Left cardiac atrium (tissue), 4 donors: ENCODE data around the gene POLA1. TPM values are rescaled to one million over a fixed set of nuclear protein-coding genes. Genes with fewer than 3 reads are reported as not detected.
A peak's percentile ranks its signal among the peaks of the same experiment; 100 is the strongest.
"Not testable (repeated sequence)": the region's sequence is repeated elsewhere in the genome, so short reads cannot be mapped to it uniquely, and the experiment has no call there.

Experiments used
- ATAC-seq, 2 donors: fragments of 200-7000 bp; cut with Tn5 transposase; one replicate each; pipeline ENCODE4 v1.9.1; 2020; ENCODE audit warnings: mild to moderate bottlenecking in 2 of 2, moderate library complexity in 2 of 2
- DNase-seq: peaks from one replicate; pipeline ENCODE4 v3.0.0-alpha.2; 2020
- intact Hi-C, 2 donors: fragments of 100-400 bp; cut with DNase I; formaldehyde crosslinking; loops; one replicate each; pipeline versions ENCODE4 v1.14.1 to v1.15.1; 2022 to 2023
- long read RNA-seq: library from polyadenylated mRNA; unstranded; transcript quantifications from one replicate; pipeline ENCODE4 v2.0.0, GENCODE V29; 2021
- total RNA-seq, 2 donors: library from RNA; stranded (reverse); fragmentation: NEBNext Ultra II Directional; extraction: Animal tissue kit (Norgen Biotek cat#: 25700); gene quantifications; one replicate each; pipeline ENCODE4 v1.2.1, GENCODE V29; 2021
- donor health status: DM: no; HTN: yes; CAD: no.
- donor health status: DM: no; HTN: yes; CAD: no; lungs with severe emphysema.
- donor health status: DM: yes; HTN: yes; CAD: no.
- donor health status: Dilated cardiomyopathy.

The POLA1 gene
- total RNA-seq = 10 to 100 TPM in 1 of 2 donors, 1 to 10 TPM in 1; 8.7 to 10.8 TPM
- long read RNA-seq, partial matches to known transcripts = 2 of 3 reads
- long read RNA-seq, other reads (novel, unspliced or antisense) = 1 of 3 reads

GRCh38 chrX:24693453-24694202, at the start of gene POLA1:
TSS of gene POLA1 (plus strand) at chrX:24693918. CDS start at chrX:24693962, 44 bp downstream.
- intact Hi-C loops = no loop called here
- DNase-seq (peak; percentile 93), ATAC-seq (peak; percentile 99 to 100)

- intact Hi-C loops = no loop called here
- ATAC-seq = no peak
These were observed 47.7 kb upstream of the POLA1 start for GRCh38 chrX:24646006-24646405.

GRCh38 chrX:24646745-24647182, 47.0 kb upstream of the POLA1 start:
- intact Hi-C loops = no loop called here
- peak; percentile 8 to 75 for ATAC-seq
- DNase-seq = no peak

More at GRCh38 chrX:24646006-24646405, 47.7 kb upstream of the POLA1 start:
- DNase-seq = no peak

GRCh38 chrX:24647257-24648058, 46.3 kb upstream of the POLA1 start, which contains the start of gene PCYT1B:
TSS of gene PCYT1B (minus strand) at chrX:24647347. CDS start at chrX:24647105, 242 bp downstream.
- ATAC-seq (peak; percentile 98 to 100), DNase-seq (peak; percentile 74)
- intact Hi-C loops = no loop called here

DNA sequence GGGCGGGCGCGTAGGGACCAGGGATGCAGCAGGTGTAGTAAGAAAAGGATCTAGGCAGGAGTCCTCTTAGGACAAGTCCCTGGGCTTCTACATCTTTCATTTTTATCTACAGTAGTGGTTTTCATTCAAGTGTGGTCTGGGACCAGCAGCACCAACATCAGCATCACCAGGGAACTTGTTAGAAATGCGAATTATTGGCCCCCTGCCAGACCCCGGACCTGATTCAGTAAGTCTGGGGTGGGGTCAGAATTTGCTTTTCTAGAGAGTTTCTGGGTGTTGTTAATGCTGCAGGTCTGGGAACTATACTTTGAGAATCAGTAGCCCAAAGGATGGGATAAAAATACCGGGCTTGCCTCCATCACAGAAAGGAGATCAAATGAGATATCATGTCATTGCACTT, 45.2 kb upstream of the POLA1 start:
- intact Hi-C loops = no loop called here
- no peak for ATAC-seq

GRCh38 chrX:24651783-24652182, 41.9 kb upstream of the POLA1 start:
- ATAC-seq (no peak), DNase-seq (no peak)
- intact Hi-C loops = no loop called here

More for the DNA sequence above, 45.2 kb upstream of the POLA1 start:
- no peak for DNase-seq

DNA sequence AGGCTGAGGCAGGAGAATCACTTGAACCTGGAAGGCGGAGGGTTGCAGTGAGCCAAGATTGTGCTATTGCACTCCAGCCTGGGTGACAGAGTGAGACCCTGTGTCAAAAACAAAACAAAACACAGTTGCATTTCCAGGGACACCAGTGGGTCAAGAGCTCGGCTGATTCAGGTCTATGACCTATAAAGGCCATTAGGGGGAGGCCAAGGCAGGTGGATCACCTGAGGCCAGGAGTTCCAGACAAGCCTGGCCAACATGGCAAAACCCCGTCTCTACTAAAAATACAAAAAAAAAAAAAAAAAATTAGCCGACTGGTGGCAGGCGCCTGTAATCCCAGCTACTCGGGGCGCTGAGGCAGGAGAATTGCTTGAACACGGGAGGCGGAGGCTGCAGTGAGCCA, 38.0 kb upstream of the POLA1 start:
- intact Hi-C loops, ATAC-seq, DNase-seq: not testable (repeated sequence)

GRCh38 chrX:24657671-24658386, 35.9 kb upstream of the POLA1 start:
- DNase-seq (no peak), ATAC-seq (no peak)
- intact Hi-C loops = no loop called here

- ATAC-seq (no peak), DNase-seq (no peak)
- intact Hi-C loops = no loop called here
These were observed 35.3 kb upstream of the POLA1 start for GRCh38 chrX:24658421-24658820.

DNA sequence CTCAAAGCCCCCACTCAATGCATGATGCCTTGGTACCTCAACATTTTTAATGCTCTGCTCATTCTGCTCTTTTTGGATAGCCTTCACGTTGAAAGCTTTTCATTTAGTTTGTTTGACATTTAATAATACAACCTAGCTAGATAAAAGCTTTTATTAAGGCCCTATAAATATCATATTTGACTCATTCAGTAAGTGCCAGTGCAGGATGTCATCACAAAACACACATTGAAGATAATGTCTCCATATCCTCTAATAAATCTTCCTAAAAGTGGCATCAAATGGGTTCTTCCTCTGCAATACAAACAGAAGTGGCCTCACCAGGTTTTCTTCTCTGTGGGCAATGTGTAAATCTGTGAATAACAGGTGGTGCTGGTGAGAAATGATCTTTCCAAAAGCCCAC, 34.6 kb upstream of the POLA1 start:
- intact Hi-C loops = no loop called here
- ATAC-seq = no peak
- no peak for DNase-seq

GRCh38 chrX:24659646-24660045, 34.1 kb upstream of the POLA1 start:
- ATAC-seq (no peak), DNase-seq (no peak)
- intact Hi-C loops = no loop called here

- intact Hi-C loops = no loop called here
- DNase-seq (no peak), ATAC-seq (no peak)
These were observed 32.4 kb upstream of the POLA1 start for GRCh38 chrX:24661292-24661691.

GRCh38 chrX:24662352-24662751, 31.4 kb upstream of the POLA1 start:
- DNase-seq (no peak), ATAC-seq (peak; percentile 30 to 85)
- intact Hi-C loops = no loop called here

DNA sequence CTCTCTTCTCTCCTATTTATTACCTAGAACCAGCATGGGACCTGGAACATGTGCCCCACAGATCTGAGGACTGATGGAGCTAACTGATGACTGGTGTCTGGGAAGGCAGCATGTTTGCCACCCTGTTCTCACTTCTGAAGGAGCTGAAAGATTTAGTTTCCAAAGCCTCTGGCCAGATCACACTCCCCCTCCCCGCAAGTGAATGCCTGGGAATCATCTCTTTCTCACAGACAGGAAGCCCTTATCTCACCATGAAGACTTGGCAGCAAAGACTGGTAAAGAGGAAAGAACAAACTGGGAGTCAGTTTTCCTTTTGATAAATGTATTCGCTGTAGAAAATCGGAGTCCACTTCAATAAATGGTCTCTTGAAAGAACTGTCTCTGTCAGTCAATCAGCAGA, 25.6 kb upstream of the POLA1 start:
- peak; percentile 73 to 77 for ATAC-seq
- intact Hi-C loops = no loop called here
- DNase-seq = no peak

GRCh38 chrX:24672701-24673190, 21.0 kb upstream of the POLA1 start:
- DNase-seq = no peak
- intact Hi-C loops = no loop called here
- ATAC-seq = peak in 1 of 2 donors; percentile 32

DNA sequence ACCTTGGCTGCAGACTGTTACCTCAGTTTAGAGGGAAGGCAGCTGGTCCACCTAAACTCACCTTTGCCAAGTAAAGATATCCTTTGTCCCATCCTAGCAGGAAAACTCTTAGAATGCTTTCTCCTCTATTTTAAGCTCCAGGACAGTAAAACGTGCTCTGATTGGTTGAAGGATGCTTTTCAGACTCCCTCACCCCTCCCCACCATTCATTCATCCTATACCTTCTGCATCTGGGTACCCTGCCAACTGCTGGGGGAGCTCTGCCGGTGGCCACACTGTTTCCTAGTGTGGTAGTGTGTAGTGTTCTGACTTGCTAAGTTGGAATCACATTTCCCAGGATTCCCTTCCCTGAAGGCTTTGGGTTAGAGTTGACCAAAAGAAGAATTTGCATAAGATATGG, 20.3 kb upstream of the POLA1 start:
- no peak for ATAC-seq
- intact Hi-C loops = no loop called here
- DNase-seq = no peak

GRCh38 chrX:24676403-24677024, 17.2 kb upstream of the POLA1 start:
- ATAC-seq = no peak
- intact Hi-C loops = no loop called here

DNA sequence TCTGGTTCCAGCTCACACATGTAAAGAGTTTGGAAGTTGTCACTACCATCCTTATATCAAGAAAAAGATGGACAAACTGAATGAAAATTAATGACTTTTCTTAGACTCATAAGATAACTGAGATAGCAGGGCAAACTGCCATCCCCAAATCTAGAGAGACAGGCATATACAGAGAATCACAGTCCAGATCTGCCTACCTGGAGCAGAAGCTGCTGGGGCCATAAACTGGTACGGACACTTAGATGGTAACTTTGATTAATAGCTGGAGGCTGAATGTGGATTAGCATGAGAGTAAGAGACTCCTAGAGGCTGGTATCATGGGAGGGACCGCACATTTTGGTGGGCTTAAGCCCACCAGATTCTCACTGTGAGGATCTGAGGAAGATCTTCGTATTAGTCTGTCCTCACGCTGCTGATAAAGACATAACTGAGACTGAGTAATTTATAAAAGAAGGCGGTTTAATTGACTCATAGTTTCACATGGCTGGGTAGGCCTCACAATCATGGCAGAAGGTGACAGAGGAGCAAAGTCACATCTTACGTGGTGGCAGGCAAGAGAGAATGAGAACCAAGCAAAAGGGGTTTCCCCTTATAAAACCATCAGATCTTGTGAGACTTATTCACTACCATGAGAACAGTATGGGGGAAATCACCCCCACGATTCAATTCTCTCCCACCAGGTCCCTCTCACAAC, 10.8 kb upstream of the POLA1 start:
- DNase-seq (no peak), ATAC-seq (no peak)
- intact Hi-C loops = no loop called here

More at GRCh38 chrX:24676403-24677024, 17.2 kb upstream of the POLA1 start:
- no peak for DNase-seq
